Gastrocnemius medialis (tissue), 4 donors: ENCODE results near the gene EIF3D.

ENCODE experiments used
- POLR2A ChIP-seq, 2 donors: fragments of 450-650 bp; IDR thresholded peaks; one replicate each; pipeline ENCODE4 v1.6.1; 2017; ENCODE audit warnings: antibody characterized with exemption in 2 of 2, mild to moderate bottlenecking in 2 of 2, moderate library complexity in 2 of 2
- TF ChIP-seq, protein P1 (sequence below), 5 experiments: fragments of 450-650 bp in 3 of 5; fragments of 200-600 bp in 2 of 5; sonication (generic) in 2 of 5; IDR thresholded peaks in 4 of 5; conservative IDR thresholded peaks in 1 of 5; 1 replicate in 4 of 5; 2 replicates in 1 of 5; pipeline ENCODE4 v1.5.1; 2016 to 2019; ENCODE audit warnings: antibody characterized with exemption in 5 of 5, mild to moderate bottlenecking in 3 of 5, moderate library complexity in 3 of 5

DNA sequence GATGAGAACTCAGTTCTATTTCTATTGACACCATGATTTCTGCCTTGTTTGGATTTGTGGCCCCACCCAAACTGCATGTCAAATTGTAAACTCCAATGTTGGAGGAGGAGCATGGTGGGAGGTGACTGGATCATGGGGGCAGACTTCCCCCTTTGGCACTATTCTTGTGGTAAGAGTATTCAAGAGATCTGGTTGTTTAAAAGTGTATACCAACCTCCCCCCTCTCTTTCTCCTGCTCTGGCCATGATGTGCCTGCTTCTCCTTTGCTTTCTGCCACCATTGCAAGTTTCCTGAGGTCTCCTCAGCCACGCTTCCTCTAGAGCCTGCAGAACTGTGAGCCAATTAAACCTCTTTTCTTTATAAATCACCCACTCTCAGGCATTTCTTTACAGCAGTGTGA, 14.2 kb downstream of the EIF3D start:
- TF ChIP-seq, protein P1, sequence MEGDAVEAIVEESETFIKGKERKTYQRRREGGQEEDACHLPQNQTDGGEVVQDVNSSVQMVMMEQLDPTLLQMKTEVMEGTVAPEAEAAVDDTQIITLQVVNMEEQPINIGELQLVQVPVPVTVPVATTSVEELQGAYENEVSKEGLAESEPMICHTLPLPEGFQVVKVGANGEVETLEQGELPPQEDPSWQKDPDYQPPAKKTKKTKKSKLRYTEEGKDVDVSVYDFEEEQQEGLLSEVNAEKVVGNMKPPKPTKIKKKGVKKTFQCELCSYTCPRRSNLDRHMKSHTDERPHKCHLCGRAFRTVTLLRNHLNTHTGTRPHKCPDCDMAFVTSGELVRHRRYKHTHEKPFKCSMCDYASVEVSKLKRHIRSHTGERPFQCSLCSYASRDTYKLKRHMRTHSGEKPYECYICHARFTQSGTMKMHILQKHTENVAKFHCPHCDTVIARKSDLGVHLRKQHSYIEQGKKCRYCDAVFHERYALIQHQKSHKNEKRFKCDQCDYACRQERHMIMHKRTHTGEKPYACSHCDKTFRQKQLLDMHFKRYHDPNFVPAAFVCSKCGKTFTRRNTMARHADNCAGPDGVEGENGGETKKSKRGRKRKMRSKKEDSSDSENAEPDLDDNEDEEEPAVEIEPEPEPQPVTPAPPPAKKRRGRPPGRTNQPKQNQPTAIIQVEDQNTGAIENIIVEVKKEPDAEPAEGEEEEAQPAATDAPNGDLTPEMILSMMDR (IDR thresholded peaks at IDR 0.05 in 4 of 5, conservative IDR thresholded peaks at IDR 0.05 in 1 of 5): no peak
- TF ChIP-seq POLR2A (IDR thresholded peaks at IDR 0.05): no peak
